ENCODE measurements around the gene PTS.
"Not testable (repeated sequence)": the region's sequence is repeated elsewhere in the genome, so short reads cannot be mapped to it uniquely, and the experiment has no call there.

Gene PTS

GRCh38 chr11:112226062-112226830 is at the start of gene PTS:
TSS of gene PTS (plus strand) at chr11:112226428. CDS start at chr11:112226444, 16 bp downstream.
- TF ChIP-seq ZNF274 (IDR thresholded peaks at IDR 0.05; ENCODE audit: low read depth, low read length), result no peak
- peak within 1 kb of the TSS; percentile 97 for H3K4me3 ChIP-seq (ENCODE audit: low read length)

GRCh38 chr11:112177589-112177988 is 48.6 kb upstream of the PTS start:
- no peak for TF ChIP-seq ZNF274 (IDR thresholded peaks at IDR 0.05; ENCODE audit: low read depth, low read length)
- no peak overlapping the region for H3K4me3 ChIP-seq (ENCODE audit: low read length)

GRCh38 chr11:112178428-112178827 is 47.8 kb upstream of the PTS start:
- TF ChIP-seq ZNF274 (IDR thresholded peaks at IDR 0.05; ENCODE audit: low read depth, low read length), result no peak
- H3K4me3 ChIP-seq (ENCODE audit: low read length), result no peak overlapping the region

GRCh38 chr11:112178936-112179335 is 47.3 kb upstream of the PTS start:
- H3K4me3 ChIP-seq (ENCODE audit: low read length), result no peak overlapping the region
- no peak for TF ChIP-seq ZNF274 (IDR thresholded peaks at IDR 0.05; ENCODE audit: low read depth, low read length)

GRCh38 chr11:112179601-112180000 is 46.6 kb upstream of the PTS start:
- H3K4me3 ChIP-seq (ENCODE audit: low read length), result no peak overlapping the region
- TF ChIP-seq ZNF274 (IDR thresholded peaks at IDR 0.05; ENCODE audit: low read depth, low read length), result no peak

- H3K4me3 ChIP-seq (ENCODE audit: low read length), result no peak overlapping the region
- TF ChIP-seq ZNF274 (IDR thresholded peaks at IDR 0.05; ENCODE audit: low read depth, low read length), result no peak
Observed at GRCh38 chr11:112182867-112183266, 43.4 kb upstream of the PTS start.

- no peak overlapping the region for H3K4me3 ChIP-seq (ENCODE audit: low read length)
- TF ChIP-seq ZNF274 (IDR thresholded peaks at IDR 0.05; ENCODE audit: low read depth, low read length), result no peak
Observed at GRCh38 chr11:112185883-112186282, 40.3 kb upstream of the PTS start.

GRCh38 chr11:112186304-112186703 is 39.9 kb upstream of the PTS start:
- no peak for TF ChIP-seq ZNF274 (IDR thresholded peaks at IDR 0.05; ENCODE audit: low read depth, low read length)
- H3K4me3 ChIP-seq (ENCODE audit: low read length), result no peak overlapping the region

- H3K4me3 ChIP-seq (ENCODE audit: low read length), result not testable (repeated sequence)
Observed at GRCh38 chr11:112195113-112195512, 31.1 kb upstream of the PTS start.

GRCh38 chr11:112195951-112196351 is 30.3 kb upstream of the PTS start:
- TF ChIP-seq ZNF274 (IDR thresholded peaks at IDR 0.05; ENCODE audit: low read depth, low read length), result no peak
- H3K4me3 ChIP-seq (ENCODE audit: low read length), result no peak overlapping the region

- H3K4me3 ChIP-seq (ENCODE audit: low read length), result no peak overlapping the region
- TF ChIP-seq ZNF274 (IDR thresholded peaks at IDR 0.05; ENCODE audit: low read depth, low read length), result no peak
Observed at GRCh38 chr11:112196519-112197087, 29.6 kb upstream of the PTS start.

- H3K4me3 ChIP-seq (ENCODE audit: low read length), result not testable (repeated sequence)
Observed at GRCh38 chr11:112199101-112199500, 27.1 kb upstream of the PTS start.

GRCh38 chr11:112200252-112200651 is 26.0 kb upstream of the PTS start:
- no peak for TF ChIP-seq ZNF274 (IDR thresholded peaks at IDR 0.05; ENCODE audit: low read depth, low read length)
- no peak overlapping the region for H3K4me3 ChIP-seq (ENCODE audit: low read length)

- H3K4me3 ChIP-seq (ENCODE audit: low read length), result no peak overlapping the region
- TF ChIP-seq ZNF274 (IDR thresholded peaks at IDR 0.05; ENCODE audit: low read depth, low read length), result no peak
Observed at GRCh38 chr11:112206071-112206470, 20.2 kb upstream of the PTS start.

- no peak for TF ChIP-seq ZNF274 (IDR thresholded peaks at IDR 0.05; ENCODE audit: low read depth, low read length)
- no peak overlapping the region for H3K4me3 ChIP-seq (ENCODE audit: low read length)
Observed at GRCh38 chr11:112210890-112211289, 15.3 kb upstream of the PTS start.

- TF ChIP-seq ZNF274 (IDR thresholded peaks at IDR 0.05; ENCODE audit: low read depth, low read length), result no peak
- no peak overlapping the region for H3K4me3 ChIP-seq (ENCODE audit: low read length)
Observed at GRCh38 chr11:112211536-112211935, 14.7 kb upstream of the PTS start.
